ENCODE measurements around the gene MICAL3.
"Not testable (repeated sequence)": the region's sequence is repeated elsewhere in the genome, so short reads cannot be mapped to it uniquely, and the experiment has no call there.

The MICAL3 gene

DNA sequence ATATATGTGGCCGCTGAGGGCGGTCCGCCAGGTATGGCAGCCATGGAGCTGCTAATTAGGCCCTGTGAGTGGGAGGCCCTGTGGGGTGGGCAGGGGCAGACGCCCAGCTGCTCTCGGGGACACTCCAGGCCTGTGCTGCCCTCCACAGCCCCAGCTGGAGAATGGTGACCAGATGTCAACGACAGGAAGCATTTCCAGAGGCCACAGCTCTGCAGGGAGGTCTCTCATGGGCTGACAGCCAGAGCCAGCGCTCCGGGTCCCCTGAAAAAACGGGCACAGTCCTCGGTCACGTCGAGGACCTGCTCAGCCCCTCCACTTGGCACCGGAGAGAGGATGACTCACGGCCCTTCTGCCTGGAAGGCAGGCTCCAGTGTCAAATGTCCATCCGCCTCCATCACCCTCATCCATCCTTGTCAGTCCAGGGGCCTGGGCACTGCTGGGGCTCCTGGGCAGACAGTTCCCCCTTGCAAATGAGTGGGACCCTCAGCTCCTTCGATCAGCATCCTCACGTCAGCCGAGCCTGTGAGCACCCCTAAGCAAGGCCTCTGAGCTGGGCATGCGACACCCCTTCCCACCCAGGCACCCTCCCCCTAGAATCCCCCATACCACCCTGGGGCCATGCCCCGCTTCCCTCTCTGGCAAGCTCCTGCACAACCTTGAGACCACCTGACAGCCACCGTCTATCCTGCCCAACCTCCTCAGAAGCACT, 252.0 kb downstream of the MICAL3 start:
- H3K4me1 Mint-ChIP-seq: peaks cover 71% of the 10 kb centered on the region
- no peaks in the 10 kb centered on the region for H3K27me3 Mint-ChIP-seq
- H3K27ac Mint-ChIP-seq: peak overlapping the region; percentile 23

DNA sequence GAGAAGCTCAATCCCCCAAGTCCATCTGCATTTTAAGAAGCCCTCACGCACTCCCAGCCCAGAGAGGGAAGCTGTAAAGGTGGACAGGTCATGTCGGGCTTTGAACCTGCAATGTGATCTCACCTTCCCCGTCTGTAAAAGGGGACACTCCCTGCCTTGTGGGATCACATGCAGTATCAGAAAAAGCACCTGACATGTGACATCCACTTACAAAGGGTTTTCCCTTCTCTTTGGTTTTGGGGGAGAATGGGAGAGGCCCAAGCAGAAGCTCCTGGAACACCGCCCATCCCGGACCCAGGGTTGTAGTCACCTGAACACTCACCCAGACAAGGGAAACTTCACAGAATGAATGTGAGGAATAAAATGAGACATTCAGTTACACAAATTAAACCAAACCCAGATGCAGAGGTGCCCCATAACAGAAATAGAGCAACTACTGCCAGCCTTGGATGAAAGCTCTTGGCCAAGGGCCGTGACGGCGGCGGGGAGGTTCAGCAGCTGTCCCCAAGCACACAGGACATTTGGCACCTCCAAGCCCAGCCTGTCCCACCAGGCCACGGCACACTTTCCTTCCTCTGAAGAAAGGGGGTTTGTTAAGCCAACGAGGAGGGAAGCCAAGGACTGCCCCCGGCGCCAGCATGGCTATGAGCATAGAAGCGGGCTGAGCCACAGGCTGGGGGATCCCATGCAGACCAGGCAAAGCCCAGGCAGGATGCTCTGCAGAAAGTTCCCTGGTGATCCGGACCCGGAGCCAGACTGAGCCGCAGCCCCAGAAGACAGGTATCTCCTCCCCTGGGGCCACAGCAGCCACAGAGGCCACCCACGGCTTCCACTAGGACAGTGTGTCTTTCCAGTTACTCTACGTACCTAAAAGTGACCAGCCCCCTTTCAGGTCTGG, 253.9 kb downstream of the MICAL3 start:
- Mint-ChIP-seq H3K27ac (no peak overlapping the region), H3K4me3 (no peak overlapping the region), H3K27me3 (no peaks in the 10 kb centered on the region)

More for the DNA sequence above, 252.0 kb downstream of the MICAL3 start:
- Mint-ChIP-seq H3K4me3 (peak overlapping the region; percentile 88), H3K9me3 (no peaks in the 10 kb centered on the region), H3K36me3 (no peaks in the 10 kb centered on the region)

DNA sequence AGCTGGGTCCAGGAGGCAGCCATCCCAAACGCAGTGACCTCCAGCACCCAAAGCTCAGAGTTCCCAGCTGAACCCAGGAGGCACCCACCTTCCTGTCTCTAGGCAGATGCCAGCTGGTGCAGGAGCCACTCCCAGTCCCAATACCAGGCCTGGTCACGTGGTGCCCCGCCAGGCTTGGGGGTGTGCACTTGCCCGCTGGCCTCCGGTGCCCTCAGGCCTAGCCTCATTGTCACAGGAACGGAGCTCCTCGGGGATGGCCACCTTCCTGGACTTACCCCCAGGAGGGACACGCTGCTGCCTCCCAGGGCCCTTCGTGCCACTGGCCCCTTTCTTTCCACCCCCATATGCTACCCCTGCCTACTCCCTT, 254.7 kb downstream of the MICAL3 start:
- Mint-ChIP-seq H3K4me3 (no peak overlapping the region), H3K27ac (no peak overlapping the region), H3K36me3 (no peaks in the 10 kb centered on the region), H3K9me3 (no peaks in the 10 kb centered on the region), H3K4me1 (peaks cover 60% of the 10 kb centered on the region), H3K27me3 (no peaks in the 10 kb centered on the region)

More for the DNA sequence above, 253.9 kb downstream of the MICAL3 start:
- no peaks in the 10 kb centered on the region for H3K9me3 Mint-ChIP-seq
- no peaks in the 10 kb centered on the region for H3K36me3 Mint-ChIP-seq
- H3K4me1 Mint-ChIP-seq: peaks cover 59% of the 10 kb centered on the region

DNA sequence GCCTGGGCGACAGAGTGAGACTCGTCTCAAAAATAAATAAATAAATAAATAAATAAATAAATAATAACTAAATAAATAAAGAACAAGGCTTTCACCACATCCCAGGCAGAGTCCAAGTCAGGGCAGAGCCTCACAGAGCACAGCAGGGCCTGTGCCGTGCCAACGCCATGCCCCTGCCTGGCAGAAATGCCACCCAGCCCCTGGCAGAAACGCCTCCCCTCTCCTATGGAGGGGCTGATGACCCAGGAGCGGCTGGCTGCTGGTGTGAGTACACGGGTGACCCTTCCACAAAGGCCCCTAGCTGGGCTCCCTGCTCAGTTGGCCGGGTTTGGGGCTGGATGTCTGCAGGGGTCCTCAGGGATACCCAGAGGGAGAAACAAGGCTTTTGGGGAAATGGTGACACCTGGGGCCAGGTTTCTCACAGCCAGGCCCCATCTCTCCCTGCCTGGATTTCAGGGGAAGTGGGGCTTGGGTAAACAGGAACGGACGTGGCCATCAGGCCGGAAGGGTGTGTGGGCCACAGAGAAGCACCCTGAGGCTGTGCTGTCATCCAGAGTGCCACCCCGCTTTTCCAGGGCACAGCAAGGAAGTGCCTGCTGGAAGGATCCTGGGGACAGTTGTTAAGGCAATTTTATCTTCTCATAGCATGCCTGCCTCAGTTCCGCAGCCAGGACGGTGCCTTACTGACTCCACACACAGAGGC, 255.2 kb downstream of the MICAL3 start:
- Mint-ChIP-seq H3K36me3 (no peaks in the 10 kb centered on the region), H3K27ac (no peak overlapping the region), H3K27me3 (no peaks in the 10 kb centered on the region), H3K9me3 (no peaks in the 10 kb centered on the region), H3K4me3 (no peak overlapping the region), H3K4me1 (peaks cover 65% of the 10 kb centered on the region)

DNA sequence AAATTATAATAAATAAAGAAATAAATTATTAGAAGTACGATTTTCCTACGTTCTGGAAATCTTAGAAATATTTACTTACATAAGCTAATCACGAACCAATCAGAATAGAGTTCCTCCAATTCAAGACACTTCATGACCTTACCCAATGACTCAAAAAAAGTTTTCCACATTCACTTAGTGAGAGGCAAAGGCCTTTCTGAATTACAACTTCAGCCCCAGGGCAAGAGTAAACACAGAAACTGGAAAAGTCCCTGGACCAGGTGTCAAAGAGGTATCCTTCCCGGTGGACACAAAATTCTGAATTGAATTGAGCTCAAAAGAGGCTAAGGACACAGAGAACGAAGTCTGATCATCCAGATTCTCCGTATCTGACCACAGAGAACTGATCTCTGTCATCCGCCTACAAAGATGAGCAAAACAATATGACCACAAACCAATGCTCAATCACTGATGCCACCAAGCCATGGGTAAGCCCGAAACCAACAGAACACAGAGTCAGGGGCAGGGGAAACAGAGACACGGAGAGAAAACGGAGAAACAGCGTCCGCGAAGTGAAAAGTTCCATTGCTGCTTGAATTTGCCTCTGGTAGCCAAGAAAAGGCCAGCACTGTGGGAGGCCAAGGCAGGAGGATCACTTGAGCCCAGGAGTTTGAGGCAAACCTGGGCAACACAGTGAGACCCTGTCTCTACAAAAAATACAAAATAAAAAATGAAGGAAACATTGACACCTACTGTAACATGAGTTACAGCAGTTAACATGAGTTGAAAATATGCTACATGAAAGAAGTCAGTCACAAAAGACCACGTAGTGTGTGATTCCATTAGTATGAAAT, 256.9 kb downstream of the MICAL3 start:
- Mint-ChIP-seq H3K27me3 (no peaks in the 10 kb centered on the region), H3K36me3 (no peaks in the 10 kb centered on the region), H3K4me1 (peaks cover 62% of the 10 kb centered on the region), H3K9me3 (no peaks in the 10 kb centered on the region), H3K4me3 (peak overlapping the region; percentile 62), H3K27ac (peak overlapping the region; percentile 15)

DNA sequence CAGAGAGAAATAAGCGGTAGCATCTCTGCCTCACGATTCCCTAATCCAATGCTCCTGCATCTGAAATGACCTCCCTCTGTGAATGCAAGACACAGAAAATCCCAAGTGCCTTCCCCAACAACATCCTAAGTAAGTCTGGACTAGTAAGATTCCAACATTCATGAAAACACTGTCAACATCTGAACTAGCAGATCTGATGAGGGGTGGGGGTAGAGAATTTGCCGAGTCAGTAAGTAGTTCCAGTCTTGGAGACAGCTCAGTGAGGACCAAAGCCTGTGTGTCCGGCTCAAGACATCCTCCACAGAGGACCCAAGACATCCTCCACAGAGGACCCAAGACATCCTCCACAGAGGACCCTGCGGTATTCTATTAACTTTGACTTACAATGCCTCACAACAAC, 259.5 kb downstream of the MICAL3 start:
- H3K36me3 Mint-ChIP-seq, H3K4me3 Mint-ChIP-seq, H3K9me3 Mint-ChIP-seq, H3K27me3 Mint-ChIP-seq: not testable (repeated sequence)
- peaks cover 50% of the 10 kb centered on the region for H3K4me1 Mint-ChIP-seq
- H3K27ac Mint-ChIP-seq: peak overlapping the region; percentile 77

DNA sequence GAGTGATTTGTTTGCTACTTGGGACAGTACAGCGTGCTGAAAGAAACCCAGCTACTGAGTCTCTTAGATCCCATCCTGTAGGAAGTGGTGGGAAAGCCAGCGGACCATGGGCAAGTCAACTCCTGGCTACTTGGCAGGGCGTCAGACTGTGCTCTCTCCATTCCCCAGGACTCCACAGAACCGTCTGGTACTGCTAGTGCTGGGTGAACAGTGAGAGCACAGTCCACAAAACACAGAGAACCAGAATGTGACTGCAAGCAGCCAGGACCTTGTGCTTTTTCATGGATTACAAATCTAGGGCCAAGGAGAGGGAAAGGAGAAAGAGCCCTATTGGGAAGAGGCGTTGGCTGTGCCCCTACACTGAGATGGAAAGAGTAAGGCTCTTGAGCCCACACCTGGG, 260.3 kb downstream of the MICAL3 start:
- no peaks in the 10 kb centered on the region for H3K9me3 Mint-ChIP-seq
- no peak overlapping the region for H3K27ac Mint-ChIP-seq
- H3K4me1 Mint-ChIP-seq: peaks cover 44% of the 10 kb centered on the region
- no peaks in the 10 kb centered on the region for H3K27me3 Mint-ChIP-seq
- no peaks in the 10 kb centered on the region for H3K36me3 Mint-ChIP-seq
- no peak overlapping the region for H3K4me3 Mint-ChIP-seq

DNA sequence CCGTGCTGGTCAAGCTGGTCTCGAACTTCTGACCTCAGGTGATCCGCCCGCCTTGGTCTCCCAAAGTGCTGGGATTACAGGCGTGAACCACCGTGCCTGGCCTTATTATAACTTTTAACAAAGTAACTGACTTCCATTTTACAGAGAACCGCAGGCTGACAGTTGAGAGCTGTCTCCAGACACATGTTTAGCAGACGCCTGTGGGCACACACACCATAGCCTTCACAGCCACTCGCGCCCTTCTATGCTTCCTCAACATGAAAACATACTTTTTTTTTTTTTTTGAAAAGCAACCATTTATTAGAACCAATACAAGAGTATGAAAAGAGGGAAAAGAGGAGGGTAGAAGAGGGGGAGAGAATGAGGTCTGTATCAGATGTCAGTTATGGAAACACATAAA, 260.9 kb downstream of the MICAL3 start:
- not testable (repeated sequence) for H3K27ac Mint-ChIP-seq, H3K4me3 Mint-ChIP-seq, H3K9me3 Mint-ChIP-seq, H3K27me3 Mint-ChIP-seq, H3K36me3 Mint-ChIP-seq
- peaks cover 47% of the 10 kb centered on the region for H3K4me1 Mint-ChIP-seq

DNA sequence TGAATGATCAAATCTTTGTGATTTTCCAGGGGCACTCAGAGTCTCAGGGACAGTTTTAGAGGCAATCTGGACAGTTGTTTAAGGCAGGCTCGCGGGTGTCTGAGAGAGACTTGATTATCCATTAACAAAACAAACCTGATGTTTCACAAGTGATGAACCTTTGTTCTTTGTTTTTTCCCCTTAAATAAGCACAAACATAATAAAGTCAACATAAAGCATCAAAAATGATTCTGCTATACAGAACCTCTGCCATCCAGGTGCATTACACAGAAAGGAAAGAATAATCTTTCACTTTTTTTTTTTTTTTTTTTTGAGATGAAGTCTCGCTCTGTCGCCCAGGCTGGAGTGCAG, 263.2 kb downstream of the MICAL3 start:
- no peak overlapping the region for H3K4me3 Mint-ChIP-seq
- peaks cover 40% of the 10 kb centered on the region for H3K4me1 Mint-ChIP-seq
- no peaks in the 10 kb centered on the region for H3K27me3 Mint-ChIP-seq
- no peak overlapping the region for H3K27ac Mint-ChIP-seq
- no peaks in the 10 kb centered on the region for H3K36me3 Mint-ChIP-seq
- H3K9me3 Mint-ChIP-seq: no peaks in the 10 kb centered on the region

DNA sequence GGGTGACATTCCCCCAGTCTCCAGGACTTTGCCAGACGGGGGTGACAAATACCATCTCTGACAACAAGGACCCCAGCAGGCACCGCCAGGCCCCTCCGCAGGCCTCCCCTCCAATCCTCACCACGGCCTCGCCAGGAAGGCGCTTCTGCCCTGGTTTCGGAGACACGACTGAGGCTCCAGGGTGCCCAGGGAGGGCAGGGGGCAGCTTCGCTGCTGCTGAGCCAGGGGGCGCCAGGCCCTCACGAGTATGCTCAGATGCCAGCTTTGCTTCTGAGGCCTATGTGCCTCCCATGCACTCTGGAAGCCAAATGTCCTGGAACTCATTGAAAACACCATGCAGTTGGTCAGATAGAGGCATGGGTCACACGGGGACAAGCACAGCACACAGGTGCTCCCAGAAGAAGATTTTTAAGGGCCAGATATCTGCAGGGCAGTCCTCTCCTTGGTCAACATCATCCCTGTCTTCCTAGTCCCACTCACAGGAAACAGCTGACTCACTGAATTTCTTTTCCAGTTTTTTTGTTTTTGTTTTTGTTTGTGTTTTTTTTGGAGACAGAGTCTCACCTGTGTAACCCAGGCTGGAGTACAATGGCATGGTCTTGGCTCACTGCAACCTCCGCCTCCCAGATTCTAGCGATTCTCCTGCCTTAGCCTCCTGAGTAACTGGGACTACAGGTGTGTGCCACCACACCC, 270.0 kb downstream of the MICAL3 start:
- Mint-ChIP-seq H3K4me1 (peaks cover 12% of the 10 kb centered on the region), H3K36me3 (no peaks in the 10 kb centered on the region), H3K4me3 (no peak overlapping the region), H3K9me3 (no peaks in the 10 kb centered on the region), H3K27me3 (no peaks in the 10 kb centered on the region), H3K27ac (no peak overlapping the region)

DNA sequence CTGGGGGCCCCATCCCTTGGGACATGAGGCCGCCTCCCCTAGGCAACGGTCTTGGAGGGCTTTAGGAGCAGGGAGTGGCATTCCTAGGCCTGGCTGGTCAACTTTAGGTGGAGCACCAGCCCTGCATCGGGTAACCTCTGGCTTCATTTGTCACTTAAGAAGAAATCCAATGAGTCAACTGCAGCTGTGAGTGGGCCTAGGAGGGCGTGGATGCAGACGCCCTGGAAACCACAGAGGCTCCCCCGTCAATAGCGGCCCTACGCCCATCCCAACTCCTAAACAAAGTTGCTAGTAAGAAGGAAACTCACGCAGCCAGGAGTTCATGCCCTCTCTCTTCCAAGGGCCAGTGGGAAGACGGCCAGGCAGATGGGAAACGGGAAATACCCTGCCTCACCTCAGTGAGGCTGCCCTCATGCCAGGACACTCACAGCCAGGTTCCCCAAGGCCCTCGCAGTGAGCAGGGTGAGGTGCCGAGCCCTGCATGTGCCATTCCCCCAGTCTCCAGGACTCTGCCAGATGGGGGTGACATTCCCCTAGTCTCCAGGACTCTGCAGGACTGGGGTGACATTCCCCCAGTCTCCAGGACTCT, 270.9 kb downstream of the MICAL3 start:
- H3K27ac Mint-ChIP-seq: no peak overlapping the region
- H3K36me3 Mint-ChIP-seq: no peaks in the 10 kb centered on the region
- peaks cover 9% of the 10 kb centered on the region for H3K4me1 Mint-ChIP-seq
- no peaks in the 10 kb centered on the region for H3K27me3 Mint-ChIP-seq
- H3K9me3 Mint-ChIP-seq: no peaks in the 10 kb centered on the region
- no peak overlapping the region for H3K4me3 Mint-ChIP-seq

DNA sequence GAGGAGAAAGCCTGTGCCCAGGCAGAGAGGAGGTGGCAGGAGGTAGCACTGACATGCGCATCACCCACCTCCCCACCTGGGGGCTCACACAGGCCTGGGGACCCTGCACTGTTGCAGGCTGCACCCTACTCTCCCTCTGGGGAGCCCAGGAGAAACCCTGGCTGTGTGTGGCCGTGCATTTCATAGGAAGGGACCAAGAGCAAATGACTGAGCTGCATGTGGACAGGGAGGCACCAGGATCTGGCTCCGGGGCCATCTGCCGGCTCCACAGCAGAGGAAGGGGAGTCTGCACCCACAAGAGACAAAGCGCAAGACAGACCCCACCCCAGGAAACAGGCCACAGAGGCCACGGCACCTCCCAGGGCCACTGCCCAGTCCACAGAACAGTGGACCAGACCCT, 272.8 kb downstream of the MICAL3 start:
- Mint-ChIP-seq H3K4me3 (no peak overlapping the region), H3K4me1 (peaks cover 5% of the 10 kb centered on the region), H3K27me3 (no peaks in the 10 kb centered on the region), H3K36me3 (no peaks in the 10 kb centered on the region), H3K27ac (no peak overlapping the region), H3K9me3 (no peaks in the 10 kb centered on the region)

DNA sequence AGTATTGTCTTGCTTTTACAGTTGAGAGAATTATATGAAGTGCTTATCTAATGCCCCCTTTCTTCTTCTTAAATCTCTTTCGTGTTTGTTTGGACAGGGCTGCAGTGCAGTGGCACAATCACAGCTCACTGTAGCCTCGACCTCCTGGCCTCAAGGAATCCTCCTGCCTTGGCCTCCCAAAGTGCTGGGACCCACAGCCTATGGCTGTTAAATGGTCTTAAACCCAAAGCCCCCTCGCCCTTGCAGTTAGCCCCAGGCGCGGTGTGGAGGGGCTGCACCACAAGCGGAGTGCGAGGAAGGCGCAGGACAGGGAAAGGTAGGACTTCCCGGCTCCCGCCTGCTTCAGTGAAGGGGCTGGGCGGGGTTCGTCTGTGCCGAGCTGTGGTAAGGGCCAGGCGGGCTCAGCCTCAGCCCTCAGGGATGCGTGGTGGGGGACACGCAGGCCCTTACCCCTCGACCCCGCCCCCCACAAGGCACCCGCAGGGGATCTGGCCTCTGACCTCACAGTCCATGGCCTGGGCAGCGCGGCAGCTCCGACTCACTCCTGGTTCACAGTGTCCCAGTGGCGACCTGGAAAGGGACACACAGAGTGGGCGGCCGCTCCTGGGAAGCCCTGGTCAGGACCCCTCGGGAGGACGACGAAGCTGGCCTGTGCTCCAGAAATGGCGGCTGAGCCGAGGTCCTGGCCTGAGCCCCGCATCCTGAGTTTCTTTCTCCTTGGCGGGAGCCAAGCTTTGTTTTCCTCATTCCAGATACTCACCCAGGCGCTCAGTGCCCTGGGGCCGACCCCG, 274.6 kb downstream of the MICAL3 start:
- H3K4me1 Mint-ChIP-seq: peaks cover 9% of the 10 kb centered on the region
- H3K36me3 Mint-ChIP-seq: peaks cover 1% of the 10 kb centered on the region
- H3K27me3 Mint-ChIP-seq: no peaks in the 10 kb centered on the region
- no peaks in the 10 kb centered on the region for H3K9me3 Mint-ChIP-seq
- H3K27ac Mint-ChIP-seq: no peak overlapping the region
- no peak overlapping the region for H3K4me3 Mint-ChIP-seq
